Urinary bladder (tissue), 4 donors: Measurements from ENCODE around the gene TRPC4AP. TPM values are rescaled to one million over a fixed set of nuclear protein-coding genes. Genes with fewer than 3 reads are reported as not detected.
A peak's percentile ranks its signal among the peaks of the same experiment; 100 is the strongest.

Experiments
- DNase-seq: peaks from one replicate; pipeline ENCODE4 v3.0.0-alpha.2; 2015; ENCODE audit errors: extremely low spot score
- H3K27ac ChIP-seq: one replicate; pipeline ENCODE4 v1.5.1; 2013; ENCODE audit warnings: low read depth, mild to moderate bottlenecking, moderate library complexity
- H3K36me3 ChIP-seq: one replicate; pipeline ENCODE4 v1.6.1; 2013; ENCODE audit warnings: mild to moderate bottlenecking, moderate library complexity; ENCODE audit not compliant: insufficient read depth
- H3K4me1 ChIP-seq: one replicate; pipeline ENCODE4 v1.6.1; 2013; ENCODE audit warnings: mild to moderate bottlenecking, moderate library complexity; ENCODE audit not compliant: insufficient read depth
- H3K4me3 ChIP-seq: one replicate; pipeline ENCODE4 v1.5.1; 2013; ENCODE audit warnings: low read depth, low read length
- WGBS: extraction: QIAGEN DNeasy Blood & Tissue Kit; methylation state at CpG from one replicate; pipeline ENCODE4 v1.1.7; 2013; 5-methylcytosine and 5-hydroxymethylcytosine counted together
- polyA plus RNA-seq: library from polyadenylated mRNA; stranded (reverse); fragments of 200-250 nt; gene quantifications from one replicate; pipeline ENCODE4 v1.2.3, GENCODE V29; 2013
- total RNA-seq: library from RNA; depleted of rRNA; stranded (reverse); fragments of >200 nt; gene quantifications from one replicate; pipeline ENCODE4 v1.2.3, GENCODE V29; 2014
- donor health status: healthy with polysubstance abuse.
- donor health status: healthy.

TRPC4AP gene
- total RNA-seq (52.3 TPM), polyA plus RNA-seq (40.0 TPM)

GRCh38 chr20:35092524-35093266 is at the start of gene TRPC4AP:
TRPC4AP (minus strand) TSS chr20:35092807; CDS start chr20:35092781, 26 bp downstream.
- DNase-seq: peak; percentile 72
- Histone ChIP-seq H3K4me3 (peak within 1 kb of the TSS; percentile 78), H3K27ac (peak within 1 kb of the TSS; percentile 92), H3K4me1 (no peaks in the 10 kb centered on the region), H3K36me3 (no peaks in the 10 kb centered on the region)
- WGBS: 2% methylated on average over 69 of the region's 69 CpGs

GRCh38 chr20:35135867-35136586 is 43.4 kb upstream of the TRPC4AP start:
- no peak for DNase-seq
- no peak overlapping the region for H3K27ac ChIP-seq
- peaks cover 2% of the 10 kb centered on the region for H3K36me3 ChIP-seq
- no peak overlapping the region for H3K4me3 ChIP-seq
- WGBS: 90% methylated on average over 11 of the region's 11 CpGs
- H3K4me1 ChIP-seq: no peaks in the 10 kb centered on the region

GRCh38 chr20:35134880-35135279 is 42.3 kb upstream of the TRPC4AP start:
- peaks cover 2% of the 10 kb centered on the region for H3K36me3 ChIP-seq
- no peak for DNase-seq
- 77% methylated on average over 6 of the region's 6 CpGs for WGBS
- no peak overlapping the region for H3K4me3 ChIP-seq
- H3K27ac ChIP-seq: no peak overlapping the region
- H3K4me1 ChIP-seq: no peaks in the 10 kb centered on the region

DNA sequence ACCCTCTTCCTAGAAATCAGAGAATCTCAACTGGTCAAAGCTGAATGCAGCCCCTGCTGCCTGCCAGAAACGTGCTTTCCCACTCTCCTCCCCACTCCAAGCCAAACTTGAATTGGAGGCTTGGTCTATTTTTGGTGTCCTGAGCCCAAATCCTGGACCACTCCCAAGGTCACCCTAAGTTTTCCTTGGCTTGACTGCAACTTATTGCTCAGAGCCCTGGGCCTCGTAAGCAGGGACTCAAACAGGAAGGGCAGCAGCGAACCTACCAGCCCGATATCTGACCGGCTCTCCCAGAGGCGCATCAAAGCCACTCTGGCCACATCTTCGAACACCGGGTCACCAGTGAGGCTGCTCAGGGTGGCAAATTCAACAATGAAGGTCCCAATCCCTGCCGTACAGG is 41.9 kb upstream of the TRPC4AP start:
- WGBS: 78% methylated on average over 9 of the region's 9 CpGs
- H3K4me3 ChIP-seq: no peak overlapping the region
- no peaks in the 10 kb centered on the region for H3K4me1 ChIP-seq
- no peak for DNase-seq
- peaks cover 2% of the 10 kb centered on the region for H3K36me3 ChIP-seq
- no peak overlapping the region for H3K27ac ChIP-seq

- WGBS: 93% methylated on average over 5 of the region's 5 CpGs
- no peak overlapping the region for H3K27ac ChIP-seq
- no peak for DNase-seq
- no peaks in the 10 kb centered on the region for H3K4me1 ChIP-seq
- H3K4me3 ChIP-seq: no peak overlapping the region
- H3K36me3 ChIP-seq: peaks cover 2% of the 10 kb centered on the region
Measured at GRCh38 chr20:35133735-35134134, 41.1 kb upstream of the TRPC4AP start.

DNA sequence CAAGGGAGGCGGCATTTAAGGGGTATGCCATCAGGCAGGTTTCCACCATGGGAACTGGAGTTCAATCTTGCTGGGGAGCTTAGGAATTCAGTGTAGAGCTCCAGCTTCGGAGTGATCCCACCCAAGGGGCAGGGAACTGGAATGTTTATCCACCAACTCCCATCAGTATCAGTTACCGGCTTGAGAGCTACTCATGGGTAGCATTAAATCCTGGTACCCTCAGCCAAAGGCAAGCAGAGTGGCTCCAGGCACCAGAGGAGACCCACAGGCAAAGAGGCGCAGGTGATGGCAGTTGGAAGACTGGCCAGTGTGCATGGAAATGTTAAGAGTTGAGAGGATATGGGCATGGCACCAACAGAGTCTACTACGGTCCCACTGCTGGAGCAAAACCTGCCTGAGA is 40.4 kb upstream of the TRPC4AP start:
- Histone ChIP-seq H3K4me1 (no peaks in the 10 kb centered on the region), H3K4me3 (no peak overlapping the region), H3K27ac (no peak overlapping the region), H3K36me3 (peaks cover 2% of the 10 kb centered on the region)
- 94% methylated on average over 5 of the region's 5 CpGs for WGBS
- DNase-seq: no peak

DNA sequence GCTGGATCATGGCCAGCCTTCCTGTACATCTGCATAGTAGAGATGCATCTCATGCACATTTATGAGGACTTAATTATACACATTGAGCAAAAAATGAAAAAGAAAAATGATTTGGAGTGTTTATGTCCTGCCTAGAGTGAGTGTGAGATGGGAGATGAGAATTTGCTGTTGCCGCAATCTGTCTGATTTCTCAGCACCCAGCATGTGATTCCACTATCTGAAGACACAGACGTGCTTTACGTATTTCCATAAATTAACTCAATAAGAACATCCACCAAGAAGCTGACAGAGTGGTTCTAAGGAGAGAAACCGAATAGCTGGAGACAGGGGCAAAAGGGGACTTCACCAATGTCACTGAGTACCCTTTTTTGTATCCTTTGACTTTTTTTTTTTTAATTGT is 39.3 kb upstream of the TRPC4AP start:
- H3K4me1 ChIP-seq: no peaks in the 10 kb centered on the region
- no peak overlapping the region for H3K27ac ChIP-seq
- no peaks in the 10 kb centered on the region for H3K36me3 ChIP-seq
- no peak for DNase-seq
- WGBS: 83% methylated on average over 4 of the region's 4 CpGs
- no peak overlapping the region for H3K4me3 ChIP-seq

GRCh38 chr20:35129647-35130069 is 37.1 kb upstream of the TRPC4AP start:
- Histone ChIP-seq H3K4me1 (no peaks in the 10 kb centered on the region), H3K27ac (no peak overlapping the region), H3K4me3 (no peak overlapping the region), H3K36me3 (no peaks in the 10 kb centered on the region)
- 91% methylated on average over 2 of the region's 2 CpGs for WGBS
- DNase-seq: no peak

DNA sequence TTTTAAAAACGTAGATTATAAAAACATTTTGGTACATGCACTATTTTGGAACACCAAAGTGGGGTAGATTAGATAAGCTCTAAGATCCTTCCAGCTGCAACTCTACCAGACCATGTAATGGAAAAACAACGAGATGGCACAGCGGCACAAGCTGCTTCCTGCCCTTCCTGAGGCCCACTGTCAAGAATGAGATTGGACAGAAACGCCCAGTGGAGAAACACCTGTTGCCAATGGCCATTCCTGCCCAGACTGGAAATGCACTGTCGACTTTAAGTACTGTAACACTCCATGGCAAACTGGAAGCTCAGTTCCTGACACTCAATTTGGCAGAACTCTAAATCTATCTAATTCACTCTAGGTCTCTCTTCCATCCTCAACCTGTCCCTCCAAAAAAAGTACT is 33.1 kb upstream of the TRPC4AP start:
- Histone ChIP-seq H3K4me1 (no peaks in the 10 kb centered on the region), H3K27ac (no peak overlapping the region), H3K36me3 (peaks cover 1% of the 10 kb centered on the region), H3K4me3 (no peak overlapping the region)
- DNase-seq: no peak
- WGBS: 88% methylated on average over 5 of the region's 5 CpGs

DNA sequence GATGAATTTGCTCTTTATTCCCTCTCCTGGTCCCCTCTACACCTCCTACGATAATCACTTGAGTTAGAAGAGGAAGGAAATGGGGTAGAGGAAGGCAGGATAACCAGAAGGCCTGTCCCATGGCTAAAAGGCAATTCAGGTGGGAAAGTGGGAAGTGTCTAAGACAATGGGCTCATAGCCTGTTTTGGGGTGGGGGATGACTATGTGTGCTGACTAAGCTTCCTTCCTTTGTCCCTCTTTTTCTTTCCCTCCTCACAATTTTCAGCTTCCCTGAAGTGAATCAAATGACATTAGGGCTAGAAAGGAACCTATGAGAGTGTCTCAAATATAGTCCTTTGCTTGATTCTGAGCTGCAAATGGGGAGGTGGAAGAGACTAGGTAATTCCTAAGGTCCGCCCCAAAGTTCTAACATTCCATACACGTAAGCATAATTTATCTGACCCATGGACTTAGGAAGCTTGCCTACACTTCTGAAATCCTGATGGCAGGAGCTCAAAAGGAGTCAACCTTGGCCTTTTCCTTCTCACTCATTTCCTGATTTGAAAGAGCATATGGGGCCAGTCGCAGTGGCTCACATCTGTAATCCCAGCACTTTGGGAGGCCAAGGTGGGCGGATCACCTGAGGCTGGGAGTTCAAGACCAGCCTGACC is 30.3 kb upstream of the TRPC4AP start:
- WGBS: 83% methylated on average over 5 of the region's 5 CpGs
- Histone ChIP-seq H3K4me3 (no peak overlapping the region), H3K27ac (no peak overlapping the region), H3K36me3 (peaks cover 5% of the 10 kb centered on the region), H3K4me1 (no peaks in the 10 kb centered on the region)
- DNase-seq: no peak

- H3K4me3 ChIP-seq: no peak overlapping the region
- H3K4me1 ChIP-seq: no peaks in the 10 kb centered on the region
- 87% methylated on average over 7 of the region's 7 CpGs for WGBS
- DNase-seq: no peak
- no peak overlapping the region for H3K27ac ChIP-seq
- peaks cover 5% of the 10 kb centered on the region for H3K36me3 ChIP-seq
Measured at GRCh38 chr20:35121186-35121585, 28.6 kb upstream of the TRPC4AP start.

DNA sequence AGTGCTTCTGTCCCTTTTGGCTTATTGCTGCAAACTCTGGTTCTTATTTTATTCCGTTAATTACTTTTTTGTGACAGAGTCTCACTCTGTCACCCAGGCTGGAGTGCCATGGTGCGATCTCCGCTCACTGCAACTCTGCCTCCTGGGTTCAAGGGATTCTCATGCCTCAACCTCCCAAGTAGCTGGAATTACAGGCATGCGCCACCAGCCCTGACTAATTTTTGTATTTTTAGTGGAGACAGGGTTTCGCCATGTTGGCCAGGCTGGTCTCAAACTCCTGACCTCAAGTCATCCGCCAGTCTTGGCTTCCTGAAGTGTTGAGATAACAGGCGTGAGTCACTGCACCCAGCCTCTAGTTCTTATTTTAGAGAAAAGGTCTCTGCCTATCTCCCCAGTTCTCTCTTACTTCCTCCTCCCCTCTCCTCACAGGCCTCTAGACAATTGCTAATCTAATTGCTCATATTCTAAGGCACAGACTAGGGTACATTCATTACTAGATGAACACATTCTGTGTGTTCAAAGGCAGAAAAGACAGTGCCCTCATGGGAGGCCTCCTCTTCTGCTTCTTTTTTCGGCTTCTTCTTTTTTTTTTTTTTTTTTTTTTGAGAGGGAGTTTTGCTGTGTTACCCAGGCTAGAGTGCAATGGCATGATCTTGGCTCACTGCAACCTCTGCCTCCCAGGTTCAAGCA is 27.6 kb upstream of the TRPC4AP start:
- 88% methylated on average over 8 of the region's 8 CpGs for WGBS
- no peak overlapping the region for H3K27ac ChIP-seq
- H3K4me3 ChIP-seq: no peak overlapping the region
- no peak for DNase-seq
- no peaks in the 10 kb centered on the region for H3K4me1 ChIP-seq
- H3K36me3 ChIP-seq: peaks cover 7% of the 10 kb centered on the region

DNA sequence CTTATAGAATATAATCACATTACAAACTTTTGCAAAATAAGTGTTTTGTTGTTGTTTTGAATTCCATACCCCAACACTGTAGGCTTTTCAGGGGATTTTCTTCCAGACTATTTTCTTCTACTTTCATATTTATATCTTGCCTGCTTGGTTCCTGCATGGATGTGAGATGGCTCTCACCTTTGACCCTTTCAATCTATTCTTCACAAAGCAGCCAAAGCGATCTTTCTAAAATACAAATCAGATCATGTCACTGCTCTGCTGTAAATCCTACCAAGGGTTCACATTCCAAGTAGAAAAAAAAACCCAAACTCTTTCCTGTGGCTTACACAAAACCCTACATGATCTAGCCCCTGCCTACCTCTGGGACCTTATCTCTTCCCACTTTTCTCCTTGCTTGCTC is 25.0 kb upstream of the TRPC4AP start:
- no peaks in the 10 kb centered on the region for H3K4me1 ChIP-seq

More for the DNA sequence above, 25.0 kb upstream of the TRPC4AP start:
- Histone ChIP-seq H3K4me3 (no peak overlapping the region), H3K27ac (no peak overlapping the region), H3K36me3 (peaks cover 5% of the 10 kb centered on the region)
- DNase-seq: no peak
- 83% methylated on average over 1 of the region's 1 CpG for WGBS
